ENCODE data around the gene DCAF5. TPM values are rescaled to one million over a fixed set of nuclear protein-coding genes. Genes with fewer than 3 reads are reported as not detected.

The DCAF5 gene
- total RNA-seq, 2 experiments from 2014 or later: 39.9 to 45.4 TPM

DNA sequence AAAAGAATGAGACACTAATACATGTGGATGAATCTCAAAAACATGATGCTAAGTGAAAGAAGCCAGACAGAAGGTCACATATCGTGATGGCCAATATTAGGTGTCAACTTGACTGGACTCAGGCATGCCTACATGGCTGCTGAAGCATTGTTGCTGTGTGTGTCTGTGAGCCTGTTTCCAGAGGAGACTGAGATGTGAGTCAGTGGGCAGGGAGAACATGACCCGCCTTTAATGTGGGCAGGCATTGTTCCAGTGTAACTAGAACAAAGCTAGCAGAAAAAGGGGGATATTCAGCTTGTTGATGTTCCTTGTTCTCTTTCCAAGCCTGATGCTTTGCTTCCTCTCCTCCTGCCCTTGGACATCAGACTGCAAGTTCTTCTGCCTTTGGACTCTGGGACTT lies 47.6 kb downstream of the DCAF5 start:
- Mint-ChIP-seq H3K27me3 (no peaks in the 10 kb centered on the region), H3K4me3 (no peak overlapping the region), H3K27ac (no peak overlapping the region), H3K36me3 (peaks cover 12% of the 10 kb centered on the region), H3K9me3 (ENCODE audit: low read depth) (no peaks in the 10 kb centered on the region), H3K4me1 (peaks cover 10% of the 10 kb centered on the region)
- no peak for DNase-seq
- CTCF ChIA-PET: no interaction called here
- ATAC-seq: no peak

DNA sequence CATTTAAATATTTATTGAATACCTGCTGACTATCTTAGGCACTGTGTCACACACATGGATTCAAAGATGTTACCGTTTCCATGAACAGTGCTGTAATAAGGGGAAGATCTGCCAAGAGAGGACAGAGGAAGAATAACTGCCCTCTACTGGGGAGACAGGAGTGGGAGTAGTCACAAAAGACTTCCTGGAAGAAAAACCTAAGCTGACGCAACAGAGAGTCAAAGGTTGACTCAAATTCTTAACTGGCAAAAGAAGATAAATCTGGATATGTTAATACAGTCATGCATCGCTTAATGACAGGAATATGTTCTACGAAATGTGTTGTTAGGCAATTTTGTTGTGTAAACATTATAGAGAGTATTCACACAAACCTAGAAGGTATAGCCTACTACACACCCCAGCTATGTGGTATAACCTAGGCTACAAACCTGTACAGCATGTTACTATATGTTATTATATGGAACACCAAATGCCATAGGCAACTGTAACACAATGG lies 51.5 kb downstream of the DCAF5 start:
- Mint-ChIP-seq H3K4me3 (no peak overlapping the region), H3K27ac (peak overlapping the region; percentile 67), H3K27me3 (no peaks in the 10 kb centered on the region), H3K36me3 (peaks cover 5% of the 10 kb centered on the region), H3K4me1 (peaks cover 10% of the 10 kb centered on the region), H3K9me3 (ENCODE audit: low read depth) (no peaks in the 10 kb centered on the region)
- peak; percentile 70 for ATAC-seq
- no peak for DNase-seq
- CTCF ChIA-PET: interaction anchor here (1.0 to 3.6 kb wide), 4 partner anchors 37 to 239 kb away, joined by 3 to 16 read pairs (median 4); no protein-coding TSS in a partner anchor

DNA sequence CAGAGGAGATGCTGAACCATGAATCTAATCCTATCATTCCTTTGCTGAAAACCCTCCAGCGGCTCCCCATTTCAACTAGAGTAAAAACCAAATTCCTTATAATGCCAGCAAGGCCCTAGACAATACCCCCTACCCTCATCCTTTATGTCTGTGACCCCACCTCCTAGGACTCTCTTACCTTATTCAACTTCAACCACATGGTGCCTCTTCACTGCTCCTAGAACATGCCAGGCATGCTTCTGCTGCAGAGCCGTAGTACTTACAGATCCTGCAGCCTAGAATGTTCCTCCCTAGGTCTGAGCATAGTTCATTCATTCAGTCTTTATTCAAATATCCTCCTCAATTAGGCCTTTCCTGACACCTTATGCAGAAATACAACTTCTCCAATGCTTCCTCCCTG lies 54.9 kb downstream of the DCAF5 start:
- no peak overlapping the region for H3K27ac Mint-ChIP-seq
- H3K4me1 Mint-ChIP-seq: peaks cover 25% of the 10 kb centered on the region
- no peak for ATAC-seq
- no peak for DNase-seq
- no peak overlapping the region for H3K4me3 Mint-ChIP-seq
- H3K36me3 Mint-ChIP-seq: peaks cover 5% of the 10 kb centered on the region
- CTCF ChIA-PET: interaction anchor here (0.6 to 1.3 kb wide), 4 partner anchors 15 to 1073 kb away, joined by 3 to 4 read pairs (median 4); no protein-coding TSS in a partner anchor
- no peaks in the 10 kb centered on the region for H3K9me3 Mint-ChIP-seq (ENCODE audit: low read depth)
- no peaks in the 10 kb centered on the region for H3K27me3 Mint-ChIP-seq

DNA sequence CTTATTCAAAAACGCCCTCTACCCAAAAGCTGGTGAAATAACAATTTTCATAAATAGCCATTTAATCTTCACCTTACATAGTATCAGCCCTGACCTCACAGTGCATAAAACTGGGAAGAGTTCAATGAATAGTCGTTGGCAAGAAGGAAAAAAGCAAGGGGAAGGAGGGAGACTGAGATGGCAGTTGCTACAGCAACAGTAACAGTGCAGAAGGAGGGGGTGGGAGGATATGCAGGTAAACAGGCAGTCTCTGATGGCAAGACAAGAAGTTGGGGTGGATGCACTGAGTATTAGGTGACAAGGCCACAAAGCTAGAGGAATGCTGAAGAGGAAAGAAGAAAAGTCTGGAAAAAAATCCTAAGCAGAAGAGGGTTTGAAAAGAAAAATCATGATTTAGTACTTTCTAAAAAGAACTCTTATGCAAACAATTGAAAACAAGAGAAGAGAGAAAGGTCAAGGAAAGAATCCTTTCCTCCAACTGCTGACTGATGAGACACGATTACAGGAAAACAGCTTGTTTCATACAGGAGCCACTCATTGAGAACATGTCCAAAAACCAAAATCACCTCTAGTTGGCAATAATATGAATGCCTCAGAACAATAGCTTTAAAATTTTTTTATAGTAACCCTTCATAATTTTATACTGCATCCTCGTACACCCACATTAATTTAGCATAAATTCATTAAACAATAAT lies 56.0 kb downstream of the DCAF5 start:
- Mint-ChIP-seq H3K27ac (no peak overlapping the region), H3K27me3 (no peaks in the 10 kb centered on the region), H3K4me1 (peaks cover 26% of the 10 kb centered on the region), H3K9me3 (ENCODE audit: low read depth) (no peaks in the 10 kb centered on the region), H3K36me3 (peaks cover 4% of the 10 kb centered on the region), H3K4me3 (no peak overlapping the region)
- no peak for ATAC-seq
- no peak for DNase-seq
- CTCF ChIA-PET: interaction anchor here (1.0 to 1.3 kb wide), 2 partner anchors 10 to 186 kb away, joined by 4 to 6 read pairs; no protein-coding TSS in a partner anchor

DNA sequence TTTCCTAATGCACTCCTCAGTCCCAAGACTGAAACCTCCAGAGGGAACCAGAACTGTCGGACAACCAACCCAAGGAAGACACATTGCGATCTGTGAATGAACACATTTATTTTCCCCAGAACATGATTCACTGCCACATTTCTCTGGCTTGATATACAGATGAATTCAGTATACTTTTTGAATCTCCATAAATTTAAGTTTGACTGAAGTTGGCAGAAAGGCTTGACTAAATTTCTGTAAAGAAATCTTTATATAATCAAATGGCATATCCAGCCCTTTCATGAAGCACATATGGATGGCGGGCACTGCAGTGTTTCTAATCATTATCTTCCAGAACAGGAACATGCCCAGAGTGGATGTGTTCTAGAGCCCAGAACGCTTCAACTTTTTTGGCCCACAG lies 56.7 kb downstream of the DCAF5 start:
- ATAC-seq: no peak
- Mint-ChIP-seq H3K36me3 (peaks cover 7% of the 10 kb centered on the region), H3K4me3 (no peak overlapping the region), H3K27me3 (no peaks in the 10 kb centered on the region), H3K9me3 (ENCODE audit: low read depth) (no peaks in the 10 kb centered on the region), H3K4me1 (peaks cover 22% of the 10 kb centered on the region), H3K27ac (no peak overlapping the region)
- no peak for DNase-seq
- CTCF ChIA-PET: interaction anchor here (0.7 kb wide), 1 partner anchor 186 kb away, joined by 3 read pairs; no protein-coding TSS in a partner anchor

DNA sequence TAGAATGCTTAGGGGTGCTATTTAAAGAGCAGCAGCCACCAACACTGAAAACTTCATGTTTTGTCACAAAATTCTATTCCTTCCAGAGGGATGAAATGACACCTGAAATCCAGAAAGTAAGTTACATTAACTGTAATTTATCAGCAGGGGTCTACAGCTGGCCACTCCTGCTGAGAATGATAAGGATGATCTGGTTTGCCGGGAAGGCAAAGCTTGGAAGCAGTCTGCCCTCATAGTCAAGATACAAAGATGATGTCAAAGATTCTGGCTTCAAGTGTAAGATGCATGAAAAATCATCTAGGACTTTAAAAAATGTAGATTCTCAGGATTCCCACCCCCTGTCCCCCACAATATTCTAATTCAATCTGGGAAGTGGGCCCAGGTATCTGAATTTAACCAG lies 58.4 kb downstream of the DCAF5 start:
- peaks cover 9% of the 10 kb centered on the region for H3K36me3 Mint-ChIP-seq
- CTCF ChIA-PET: interaction anchor here (0.6 to 3.1 kb wide), 4 partner anchors 117 to 246 kb away, joined by 3 to 19 read pairs (median 7); no protein-coding TSS in a partner anchor
- H3K27ac Mint-ChIP-seq: no peak overlapping the region
- H3K27me3 Mint-ChIP-seq: no peaks in the 10 kb centered on the region
- DNase-seq: no peak
- H3K4me1 Mint-ChIP-seq: peaks cover 17% of the 10 kb centered on the region
- ATAC-seq: no peak
- no peak overlapping the region for H3K4me3 Mint-ChIP-seq
- no peaks in the 10 kb centered on the region for H3K9me3 Mint-ChIP-seq (ENCODE audit: low read depth)

DNA sequence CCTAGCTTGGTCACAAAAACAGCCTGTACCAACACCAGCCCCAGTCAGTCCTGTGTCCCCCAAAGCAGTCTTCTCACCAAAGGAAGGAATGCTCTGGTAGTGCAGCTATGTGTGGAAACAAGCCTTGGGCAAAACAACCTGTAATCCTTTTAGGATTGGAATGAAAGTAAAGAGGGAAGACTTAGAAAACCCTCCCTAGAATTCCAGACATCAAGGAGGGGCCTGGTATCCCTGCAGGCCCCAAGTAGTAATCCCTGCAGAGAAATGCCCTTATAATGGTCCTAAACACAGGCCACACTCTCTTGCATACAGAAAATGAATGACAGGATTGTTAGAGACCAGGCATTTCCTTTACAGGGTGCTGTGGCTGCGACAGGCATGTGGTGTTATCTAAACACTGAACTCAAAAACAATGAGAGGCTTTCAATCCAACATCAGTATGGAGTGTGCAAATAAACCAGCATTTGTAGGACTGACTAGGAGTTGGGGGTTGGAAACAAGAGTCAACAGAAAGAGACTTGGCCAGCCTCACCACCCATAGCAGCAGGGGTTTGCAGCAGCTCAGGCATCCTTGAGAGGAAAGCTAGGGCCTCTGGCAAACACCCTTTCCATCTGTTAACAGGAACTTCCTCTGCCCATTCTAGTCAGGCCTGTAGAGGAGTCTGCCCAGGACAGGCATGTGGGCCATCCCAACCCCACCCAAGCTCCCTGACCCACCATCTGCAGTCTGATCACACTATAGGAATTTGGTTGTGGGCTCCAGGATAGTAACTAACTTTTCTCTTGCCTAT lies 59.1 kb downstream of the DCAF5 start:
- Mint-ChIP-seq H3K4me3 (no peak overlapping the region), H3K36me3 (peaks cover 9% of the 10 kb centered on the region), H3K9me3 (ENCODE audit: low read depth) (no peaks in the 10 kb centered on the region), H3K4me1 (peaks cover 17% of the 10 kb centered on the region), H3K27ac (no peak overlapping the region), H3K27me3 (no peaks in the 10 kb centered on the region)
- DNase-seq (no peak), ATAC-seq (no peak)
- CTCF ChIA-PET: interaction anchor here (0.6 to 3.1 kb wide), 5 partner anchors 14 to 245 kb away, joined by 3 to 19 read pairs (median 11); no protein-coding TSS in a partner anchor

DNA sequence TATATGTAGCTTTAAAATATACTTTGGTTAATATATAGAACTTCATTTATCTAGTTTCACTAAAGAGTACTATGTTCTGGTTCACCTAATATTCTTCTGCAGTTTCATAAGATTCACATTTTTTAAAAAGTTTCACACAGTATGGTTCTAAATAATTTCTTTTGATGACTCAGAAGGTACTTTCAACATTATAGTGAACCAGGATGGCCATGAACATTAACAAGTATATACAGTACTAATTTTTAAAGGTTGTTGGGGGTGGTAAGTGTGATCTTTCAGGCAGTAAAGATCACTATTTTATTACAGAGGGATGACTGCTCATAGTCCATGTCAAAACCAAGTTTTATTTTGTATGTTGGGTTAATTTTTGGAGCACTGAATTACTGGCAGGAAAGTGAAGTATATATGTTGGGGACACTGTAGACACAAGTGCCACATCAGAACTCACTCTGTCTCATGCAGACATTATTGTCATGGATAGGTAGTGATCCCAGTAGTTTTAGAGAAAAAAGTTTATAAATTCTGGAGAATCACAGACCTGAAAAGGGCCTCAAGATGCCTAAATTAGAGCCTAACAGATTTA lies 60.0 kb downstream of the DCAF5 start:
- Mint-ChIP-seq H3K27me3 (no peaks in the 10 kb centered on the region), H3K9me3 (ENCODE audit: low read depth) (no peaks in the 10 kb centered on the region), H3K36me3 (peaks cover 9% of the 10 kb centered on the region), H3K27ac (no peak overlapping the region), H3K4me1 (peaks cover 17% of the 10 kb centered on the region), H3K4me3 (no peak overlapping the region)
- ATAC-seq (no peak), DNase-seq (no peak)
- CTCF ChIA-PET: interaction anchor here (1.3 to 5.5 kb wide), 5 partner anchors 15 to 231 kb away, joined by 3 to 32 read pairs (median 13); no protein-coding TSS in a partner anchor

DNA sequence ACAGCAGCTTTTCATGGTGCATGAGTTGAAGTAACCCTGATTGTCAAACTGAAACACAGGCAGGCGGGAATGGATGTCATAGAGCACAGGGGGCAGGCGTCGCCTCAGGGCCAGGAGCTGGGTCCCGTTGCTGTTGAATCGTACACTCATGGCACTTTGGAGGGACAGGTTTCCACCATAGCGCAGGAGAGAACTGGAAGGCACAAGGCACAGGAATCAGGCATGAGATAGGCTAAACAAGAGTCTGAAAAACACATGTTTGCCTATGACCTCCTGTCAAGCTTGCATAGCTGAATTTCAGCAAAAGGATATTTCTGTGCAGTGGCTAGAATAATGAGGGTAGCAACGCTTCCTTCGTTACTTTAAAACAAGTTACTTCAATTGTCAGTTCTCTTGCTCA lies 61.2 kb downstream of the DCAF5 start:
- DNase-seq (no peak), ATAC-seq (no peak)
- CTCF ChIA-PET: interaction anchor here (1.3 to 5.5 kb wide), 6 partner anchors 8 to 229 kb away, joined by 3 to 41 read pairs (median 8); no protein-coding TSS in a partner anchor
- H3K4me3 Mint-ChIP-seq: no peak overlapping the region
- no peaks in the 10 kb centered on the region for H3K9me3 Mint-ChIP-seq (ENCODE audit: low read depth)
- peaks cover 17% of the 10 kb centered on the region for H3K4me1 Mint-ChIP-seq
- no peaks in the 10 kb centered on the region for H3K27me3 Mint-ChIP-seq
- H3K36me3 Mint-ChIP-seq: peaks cover 11% of the 10 kb centered on the region
- H3K27ac Mint-ChIP-seq: no peak overlapping the region

DNA sequence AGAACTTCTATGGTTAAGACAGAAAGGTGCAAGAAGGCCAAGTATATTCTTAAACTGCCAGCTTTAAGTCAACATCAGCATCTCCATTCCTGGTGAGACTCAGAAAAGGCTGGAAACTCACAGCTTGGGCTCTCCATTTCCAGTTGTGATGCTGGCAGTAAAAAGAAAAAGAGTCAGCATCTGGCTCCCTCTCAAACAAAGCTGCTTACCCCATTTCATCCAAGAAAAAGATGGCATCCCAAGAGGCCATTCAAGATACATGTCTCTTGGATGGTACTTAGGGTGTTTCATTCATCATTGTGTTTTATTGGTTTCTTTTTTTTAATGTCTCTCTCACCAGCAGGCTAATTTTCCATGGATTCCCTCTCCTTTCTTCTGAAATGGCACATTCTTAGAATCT lies 61.9 kb downstream of the DCAF5 start:
- H3K4me1 Mint-ChIP-seq: peaks cover 17% of the 10 kb centered on the region
- ATAC-seq (no peak), DNase-seq (no peak)
- H3K4me3 Mint-ChIP-seq: no peak overlapping the region
- H3K9me3 Mint-ChIP-seq (ENCODE audit: low read depth): no peaks in the 10 kb centered on the region
- no peak overlapping the region for H3K27ac Mint-ChIP-seq
- CTCF ChIA-PET: interaction anchor here (1.1 to 5.5 kb wide), 7 partner anchors 9 to 229 kb away, joined by 3 to 41 read pairs (median 8); no protein-coding TSS in a partner anchor
- no peaks in the 10 kb centered on the region for H3K27me3 Mint-ChIP-seq
- H3K36me3 Mint-ChIP-seq: peaks cover 11% of the 10 kb centered on the region

DNA sequence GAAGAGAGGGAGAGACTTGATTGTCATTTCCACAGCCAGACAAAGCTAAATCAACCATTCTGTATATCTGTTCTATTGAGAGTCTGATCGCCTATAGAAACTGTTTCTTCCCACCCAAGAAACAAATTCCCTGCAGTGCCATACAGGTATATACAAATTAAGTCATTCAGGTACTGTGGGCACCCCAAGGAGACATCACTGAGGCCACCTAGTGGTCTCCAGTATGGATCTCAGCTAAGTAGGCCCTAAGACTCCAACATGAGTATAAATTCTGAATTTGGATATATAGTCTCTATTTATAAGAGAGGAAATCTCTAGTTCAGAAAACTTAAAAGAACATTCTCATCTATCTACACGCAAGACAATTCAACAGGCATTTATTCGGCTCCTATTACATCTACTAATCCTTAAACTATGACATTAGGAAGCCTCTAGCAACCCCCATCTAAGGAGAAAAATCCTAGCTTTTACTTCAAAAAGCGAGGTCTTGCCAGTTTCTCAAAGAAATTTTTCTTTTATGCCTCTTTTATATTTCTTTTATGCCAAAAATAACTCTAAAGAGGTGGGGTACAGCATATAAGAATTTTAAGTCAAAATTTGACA lies 62.6 kb downstream of the DCAF5 start:
- Mint-ChIP-seq H3K27me3 (no peaks in the 10 kb centered on the region), H3K9me3 (ENCODE audit: low read depth) (no peaks in the 10 kb centered on the region), H3K4me3 (no peak overlapping the region), H3K4me1 (peaks cover 17% of the 10 kb centered on the region), H3K36me3 (peaks cover 13% of the 10 kb centered on the region), H3K27ac (no peak overlapping the region)
- CTCF ChIA-PET: interaction anchor here (0.6 to 5.5 kb wide), 9 partner anchors 10 to 228 kb away, joined by 3 to 41 read pairs (median 4); no protein-coding TSS in a partner anchor
- ATAC-seq (peak; percentile 51), DNase-seq (no peak)

DNA sequence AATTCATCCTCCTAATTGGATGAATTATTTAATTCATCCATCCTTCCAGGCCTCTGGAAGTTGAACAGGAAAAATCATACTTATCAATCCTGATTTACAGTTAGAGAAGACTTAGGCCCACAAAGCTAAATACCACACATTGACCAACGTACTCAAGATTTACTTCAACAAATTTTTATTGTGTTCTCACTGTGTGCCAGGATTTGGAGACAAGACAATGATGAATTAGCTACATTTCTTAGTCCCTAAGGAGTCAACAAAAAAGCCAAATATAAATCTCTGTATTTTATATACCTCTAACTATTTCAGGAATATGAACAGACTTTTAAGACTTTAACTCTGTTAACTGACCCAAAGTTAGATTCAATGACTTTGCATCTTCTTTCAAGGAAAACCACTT lies 63.9 kb downstream of the DCAF5 start:
- CTCF ChIA-PET: interaction anchor here (1.0 to 5.5 kb wide), 4 partner anchors 9 to 227 kb away, joined by 3 to 41 read pairs (median 20); no protein-coding TSS in a partner anchor
- Mint-ChIP-seq H3K27ac (no peak overlapping the region), H3K4me3 (no peak overlapping the region), H3K27me3 (no peaks in the 10 kb centered on the region), H3K4me1 (peaks cover 11% of the 10 kb centered on the region), H3K36me3 (peaks cover 16% of the 10 kb centered on the region), H3K9me3 (ENCODE audit: low read depth) (no peaks in the 10 kb centered on the region)
- DNase-seq: no peak
- ATAC-seq: no peak

All from activated CD8-positive, alpha-beta memory T cell treated with anti-CD3 and anti-CD28 coated beads, Interleukin-2, amount 10 ng/mL, durations not matched to agents 7 days and 5 days (primary cell).